Right lobe of liver (tissue), 6 donors: ENCODE results near the gene HDAC9. TPM values are rescaled to one million over a fixed set of nuclear protein-coding genes. Genes with fewer than 3 reads are reported as not detected.

ENCODE experiments used
- ATAC-seq, 4 donors: fragments of 200-7000 bp; cut with Tn5 transposase; one replicate each; pipeline ENCODE4 v1.9.1; 2020; ENCODE audit warnings: mild to moderate bottlenecking in 4 of 4, moderate library complexity in 4 of 4
- DNase-seq, 3 donors: peaks; one replicate each; pipeline ENCODE4 v3.0.0-alpha.2; 2020
- H3K27ac ChIP-seq, 3 donors: fragments of 200-600 bp; one replicate each; pipeline ENCODE4 v1.8.0; 2022
- H3K27me3 ChIP-seq, 2 donors: fragments of 200-600 bp; one replicate each; pipeline ENCODE4 v1.8.0; 2022
- H3K36me3 ChIP-seq, 4 donors: fragments of 200-600 bp; sonication (generic) in 1 of 4; one replicate each; pipeline versions ENCODE4 v1.5.1 to v1.8.0; 2017 to 2022; ENCODE audit warnings: control low read depth in 1 of 4
- H3K4me1 ChIP-seq, 4 donors: fragments of 200-600 bp; sonication (generic) in 1 of 4; one replicate each; pipeline versions ENCODE4 v1.5.1 to v1.8.0; 2017 to 2022; ENCODE audit warnings: control low read depth in 1 of 4
- H3K4me3 ChIP-seq, 3 donors: fragments of 200-600 bp; one replicate each; pipeline ENCODE4 v1.8.0; 2022
- H3K9me3 ChIP-seq, 4 donors: fragments of 200-600 bp; sonication (generic) in 1 of 4; one replicate each; pipeline versions ENCODE4 v1.5.1 to v1.8.0; 2017 to 2022; ENCODE audit warnings: control low read depth in 1 of 4
- CTCF ChIP-seq, 4 donors: fragments of 200-600 bp in 3 of 4; fragments of 450-650 bp in 1 of 4; IDR thresholded peaks; one replicate each; pipeline versions ENCODE4 v1.5.1 to v1.8.0; 2016 to 2022; ENCODE audit warnings: antibody characterized with exemption in 4 of 4, mild to moderate bottlenecking in 2 of 4
- POLR2A ChIP-seq: fragments of 450-650 bp; IDR thresholded peaks from one replicate; pipeline ENCODE4 v1.6.1; 2017; ENCODE audit warnings: antibody characterized with exemption, mild to moderate bottlenecking
- WGBS: methylation state at CpG from one replicate; pipeline ENCODE4 v1.1.6; 2018; ENCODE audit warnings: low coverage, low lambda C conversion rate; ENCODE audit not compliant: insufficient coverage; ENCODE audit errors: missing lambda C conversion rate; 5-methylcytosine and 5-hydroxymethylcytosine counted together
- intact Hi-C, 2 donors: fragments of 100-400 bp; cut with DNase I; formaldehyde crosslinking; loops; one replicate each; pipeline versions ENCODE4 v1.11.2 to v1.14.1; 2022
- total RNA-seq, 6 experiments: library from RNA; depleted of rRNA in 2 of 6; stranded (reverse); fragments of >200 nt in 2 of 6; fragmentation: NEBNext Ultra II Directional in 3 of 6; extraction: Animal tissue kit (Norgen Biotek cat#: 25700) in 3 of 6; gene quantifications; one replicate each; pipeline versions ENCODE4 v1.1.0 to v1.2.4, GENCODE V29; 2016 to 2023
- donor health status: DM: no; HTN: yes; CAD: no.
- donor health status: DM: no; HTN: no; CAD: no.
- donor health status: DM: no; HTN: no; CAD: no.
- donor health status: DM: no; HTN: yes; CAD: no.
- donor health status: DM: no; HTN: yes; CAD: no.

The HDAC9 gene
- total RNA-seq, 6 experiments from 2014 or later: 1.0 to 4.1 (median 2.5) TPM

- no peaks in the 10 kb centered on the region for H3K4me1 ChIP-seq
- no peak for TF ChIP-seq POLR2A
- no peak for TF ChIP-seq CTCF (IDR thresholded peaks at IDR 0.05)
- 70% methylated on average over 2 of the region's 2 CpGs for WGBS
- H3K4me3 ChIP-seq: no peak overlapping the region
- no peak overlapping the region for H3K27ac ChIP-seq
- H3K36me3 ChIP-seq: no peaks in the 10 kb centered on the region
- no peaks in the 10 kb centered on the region for H3K9me3 ChIP-seq
- DNase-seq (no peak), ATAC-seq (no peak)
- intact Hi-C loops: no loop called here
- no peaks in the 10 kb centered on the region for H3K27me3 ChIP-seq
Observed at GRCh38 chr7:18768256-18768655, 272.7 kb downstream of the HDAC9 start.

- TF ChIP-seq POLR2A (no peak), CTCF (IDR thresholded peaks at IDR 0.05) (no peak)
- intact Hi-C loops: no loop called here
Observed at GRCh38 chr7:18770154-18770811, 274.7 kb downstream of the HDAC9 start.

GRCh38 chr7:18770822-18771221, 275.3 kb downstream of the HDAC9 start:
- Histone ChIP-seq H3K27me3 (no peaks in the 10 kb centered on the region), H3K4me1 (no peaks in the 10 kb centered on the region), H3K9me3 (no peaks in the 10 kb centered on the region), H3K27ac (no peak overlapping the region), H3K4me3 (no peak overlapping the region), H3K36me3 (no peaks in the 10 kb centered on the region)
- no peak for DNase-seq
- TF ChIP-seq POLR2A (no peak), CTCF (IDR thresholded peaks at IDR 0.05) (no peak)
- intact Hi-C loops: no loop called here
- WGBS: 32% methylated on average over 3 of the region's 3 CpGs
- no peak for ATAC-seq

More at GRCh38 chr7:18770154-18770811, 274.7 kb downstream of the HDAC9 start:
- no peaks in the 10 kb centered on the region for H3K9me3 ChIP-seq
- H3K36me3 ChIP-seq: no peaks in the 10 kb centered on the region
- ATAC-seq (no peak), DNase-seq (no peak)
- 27% methylated on average over 7 of the region's 7 CpGs for WGBS
- no peaks in the 10 kb centered on the region for H3K4me1 ChIP-seq
- no peak overlapping the region for H3K4me3 ChIP-seq
- H3K27ac ChIP-seq: no peak overlapping the region
- H3K27me3 ChIP-seq: no peaks in the 10 kb centered on the region

- TF ChIP-seq CTCF (IDR thresholded peaks at IDR 0.05) (no peak), POLR2A (no peak)
- no peak for ATAC-seq
- Histone ChIP-seq H3K4me1 (no peaks in the 10 kb centered on the region), H3K9me3 (no peaks in the 10 kb centered on the region), H3K27ac (no peak overlapping the region), H3K27me3 (no peaks in the 10 kb centered on the region), H3K36me3 (no peaks in the 10 kb centered on the region), H3K4me3 (no peak overlapping the region)
- intact Hi-C loops: no loop called here
- 22% methylated on average over 2 of the region's 2 CpGs for WGBS
- DNase-seq: no peak
Observed at GRCh38 chr7:18771834-18772566, 276.5 kb downstream of the HDAC9 start.
